Spleen (tissue), 7 donors: ENCODE measurements around the gene FAM3D.

ENCODE experiments used
- POLR2AphosphoS5 ChIP-seq, 3 donors: sonication (generic); formaldehyde crosslinking; IDR thresholded peaks; one replicate each; pipeline ENCODE4 v1.5.1; 2017; ENCODE audit warnings: antibody characterized with exemption in 3 of 3
- TF ChIP-seq, protein P1 (sequence below), 11 experiments: fragments of 200-600 bp in 7 of 11; fragments of 450-650 bp in 4 of 11; sonication (generic) in 4 of 11; IDR thresholded peaks in 8 of 11; conservative IDR thresholded peaks in 3 of 11; 1 replicate in 7 of 11; 2 replicates in 4 of 11; pipeline versions ENCODE4 v1.4.0 to v1.8.0; 2016 to 2021; ENCODE audit warnings: antibody characterized with exemption in 11 of 11, inconsistent platforms in 4 of 11, mild to moderate bottlenecking in 1 of 11
- donor health status: DM: no; HTN: no; CAD: no; lungs with moderate emphysema.
- donor health status: DM: no; HTN: no; CAD: no.
- donor health status: DM: no; HTN: no; CAD: no.

DNA sequence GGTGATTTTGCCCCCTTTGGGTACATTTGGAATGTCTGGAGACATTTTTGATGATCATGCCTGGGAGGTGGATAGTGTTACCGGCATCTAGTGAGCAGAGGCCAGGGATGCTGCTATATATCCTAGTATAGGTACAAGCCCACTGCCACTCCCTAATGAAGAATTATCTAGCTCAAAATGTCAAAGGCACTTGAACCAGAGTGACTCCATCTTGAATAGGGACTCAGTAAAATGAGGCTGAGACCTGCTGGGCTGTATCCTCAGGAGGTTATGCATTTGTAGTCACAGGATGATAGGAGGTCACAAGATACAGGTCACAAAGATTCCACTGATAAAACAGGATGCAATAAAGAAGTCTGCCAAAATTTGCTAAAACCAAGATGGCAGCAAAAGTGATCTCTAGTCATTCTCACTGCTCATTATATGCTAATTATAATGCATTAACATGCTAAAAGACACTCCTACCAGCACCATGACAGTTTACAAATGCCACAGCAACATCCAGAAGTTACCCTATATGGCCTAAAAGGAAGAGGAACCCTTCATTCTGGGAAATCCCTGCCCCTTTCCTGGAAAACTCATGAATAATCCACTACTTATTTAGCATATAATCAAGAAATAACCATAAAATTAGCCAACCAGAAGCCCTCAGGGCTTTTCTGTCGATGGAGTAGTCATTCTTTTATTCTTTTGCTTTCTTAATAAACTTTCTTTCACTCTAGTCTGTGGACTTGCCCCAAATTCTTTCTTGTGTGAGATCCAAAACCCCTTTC lies 40.0 kb upstream of the FAM3D start:
- TF ChIP-seq POLR2AphosphoS5 (IDR thresholded peaks at IDR 0.05) = no peak
- TF ChIP-seq, protein P1, sequence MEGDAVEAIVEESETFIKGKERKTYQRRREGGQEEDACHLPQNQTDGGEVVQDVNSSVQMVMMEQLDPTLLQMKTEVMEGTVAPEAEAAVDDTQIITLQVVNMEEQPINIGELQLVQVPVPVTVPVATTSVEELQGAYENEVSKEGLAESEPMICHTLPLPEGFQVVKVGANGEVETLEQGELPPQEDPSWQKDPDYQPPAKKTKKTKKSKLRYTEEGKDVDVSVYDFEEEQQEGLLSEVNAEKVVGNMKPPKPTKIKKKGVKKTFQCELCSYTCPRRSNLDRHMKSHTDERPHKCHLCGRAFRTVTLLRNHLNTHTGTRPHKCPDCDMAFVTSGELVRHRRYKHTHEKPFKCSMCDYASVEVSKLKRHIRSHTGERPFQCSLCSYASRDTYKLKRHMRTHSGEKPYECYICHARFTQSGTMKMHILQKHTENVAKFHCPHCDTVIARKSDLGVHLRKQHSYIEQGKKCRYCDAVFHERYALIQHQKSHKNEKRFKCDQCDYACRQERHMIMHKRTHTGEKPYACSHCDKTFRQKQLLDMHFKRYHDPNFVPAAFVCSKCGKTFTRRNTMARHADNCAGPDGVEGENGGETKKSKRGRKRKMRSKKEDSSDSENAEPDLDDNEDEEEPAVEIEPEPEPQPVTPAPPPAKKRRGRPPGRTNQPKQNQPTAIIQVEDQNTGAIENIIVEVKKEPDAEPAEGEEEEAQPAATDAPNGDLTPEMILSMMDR (IDR thresholded peaks at IDR 0.05 in 8 of 11, conservative IDR thresholded peaks at IDR 0.05 in 3 of 11) = no peak
